IMR-90 (cell line): ENCODE data around the gene RYR2. TPM values are rescaled to one million over a fixed set of nuclear protein-coding genes. Genes with fewer than 3 reads are reported as not detected.

ENCODE experiments used
- ATAC-seq: fragments of 200-7000 bp; cut with Tn5 transposase; 2 replicates; pipeline ENCODE4 v1.9.1; 2020; ENCODE audit warnings: low read depth, mild to moderate bottlenecking, moderate library complexity
- BruUV-seq: library from RNA; stranded (reverse); fragments of 400-500 nt; replicated peaks from 2 replicates; lab custom pipeline; 2021; lab: Mats Ljungman, UMichigan
- CTCF ChIA-PET: fragments of 300-600 bp; formaldehyde crosslinking; extraction: SDS; loops from one replicate; lab custom pipeline; 2021; ENCODE audit warnings: antibody characterized with exemption; lab: Yijun Ruan, JAX
- POLR2A ChIA-PET: fragments of 300-600 bp; sonication (Branson Sonifier 250); formaldehyde crosslinking; loops from one replicate; lab custom pipeline; 2022; ENCODE audit warnings: antibody characterized with exemption; ENCODE audit not compliant: unreplicated experiment; lab: Charles Lee
- DNase-seq: peaks from one replicate; pipeline ENCODE4 v3.0.0; 2013
- H2AFZ ChIP-seq: replicated peaks from 2 replicates; pipeline ENCODE3; 2013; ENCODE audit warnings: low read length, mild to moderate bottlenecking; ENCODE audit not compliant: poor library complexity
- H2AK5ac ChIP-seq: 2 replicates; pipeline ENCODE4 v1.6.1; 2013; ENCODE audit warnings: low read depth, low read length, inconsistent platforms
- H2AK9ac ChIP-seq: replicated peaks from 2 replicates; pipeline ENCODE3; 2013; ENCODE audit warnings: mild to moderate bottlenecking, low read depth, low read length, moderate library complexity; ENCODE audit not compliant: poor library complexity
- H2BK120ac ChIP-seq: 2 replicates; pipeline ENCODE4 v1.6.1; 2013; ENCODE audit warnings: low read depth, low read length, inconsistent platforms
- H2BK15ac ChIP-seq: 3 replicates; pipeline ENCODE4 v1.6.1; 2013; ENCODE audit warnings: low read depth, low read length, inconsistent platforms
- H2BK20ac ChIP-seq: 2 replicates; pipeline ENCODE4 v1.6.1; 2013; ENCODE audit warnings: low read depth, mild to moderate bottlenecking, inconsistent platforms, low read length, moderate library complexity
- H2BK5ac ChIP-seq: 2 replicates; pipeline ENCODE4 v1.6.1; 2013; ENCODE audit warnings: mild to moderate bottlenecking, low read depth, low read length, inconsistent platforms; ENCODE audit not compliant: poor library complexity, severe bottlenecking
- H3K14ac ChIP-seq: replicated peaks from 2 replicates; pipeline ENCODE4 v1.6.1; 2013; ENCODE audit warnings: low read depth, low read length, inconsistent platforms
- H3K18ac ChIP-seq: 2 replicates; pipeline ENCODE4 v1.6.1; 2013; ENCODE audit warnings: low read depth, low read length, control low read depth
- H3K23ac ChIP-seq: 2 replicates; pipeline ENCODE4 v1.6.1; 2013; ENCODE audit warnings: low read depth, low read length, inconsistent platforms
- H3K27ac ChIP-seq: 2 replicates; pipeline ENCODE4 v1.5.1; 2013; ENCODE audit warnings: mild to moderate bottlenecking, control low read depth, low read length; ENCODE audit not compliant: insufficient read depth
- H3K27me3 ChIP-seq: 2 replicates; pipeline ENCODE4 v1.6.1; 2013; ENCODE audit warnings: low read length; ENCODE audit not compliant: control insufficient read depth, insufficient read depth
- H3K36me3 ChIP-seq: 2 replicates; pipeline ENCODE4 v1.6.1; 2013; ENCODE audit warnings: low read length, mixed read lengths; ENCODE audit not compliant: control insufficient read depth, insufficient read depth
- H3K4ac ChIP-seq: 2 replicates; pipeline ENCODE4 v1.6.1; 2013; ENCODE audit warnings: low read depth, low read length, inconsistent platforms
- H3K4me1 ChIP-seq: 2 replicates; pipeline ENCODE4 v1.6.1; 2013; ENCODE audit warnings: low read length, mixed read lengths; ENCODE audit not compliant: control insufficient read depth, insufficient read depth
- H3K4me2 ChIP-seq: 2 replicates; pipeline ENCODE4 v1.6.1; 2013; ENCODE audit warnings: low read depth, mild to moderate bottlenecking, control low read depth, low read length, moderate library complexity
- H3K4me3 ChIP-seq: 2 replicates; pipeline ENCODE4 v1.5.1; 2013; ENCODE audit warnings: low read depth, mild to moderate bottlenecking, control low read depth, low read length, moderate library complexity; ENCODE audit not compliant: insufficient read depth
- H3K56ac ChIP-seq: 2 replicates; pipeline ENCODE4 v1.6.1; 2013; ENCODE audit warnings: low read length, inconsistent platforms; ENCODE audit not compliant: insufficient read depth; ENCODE audit errors: extremely low read depth
- H3K79me1 ChIP-seq, 2 experiments: 2 replicates each; pipeline ENCODE4 v1.6.1; 2013; ENCODE audit warnings: low read length in 2 of 2, inconsistent platforms in 1 of 2, low read depth in 1 of 2
- H3K9ac ChIP-seq: 2 replicates; pipeline ENCODE4 v1.6.1; 2013; ENCODE audit warnings: low read depth, low read length, control low read depth
- H3K9me1 ChIP-seq: 2 replicates; pipeline ENCODE4 v1.6.1; 2013; ENCODE audit warnings: low read length, inconsistent platforms; ENCODE audit not compliant: insufficient read depth
- H3K9me3 ChIP-seq: 2 replicates; pipeline ENCODE4 v1.6.1; 2013; ENCODE audit warnings: low read length; ENCODE audit not compliant: control insufficient read depth, insufficient read depth
- H4K20me1 ChIP-seq: 2 replicates; pipeline ENCODE4 v1.6.1; 2013; ENCODE audit warnings: low read length, inconsistent platforms; ENCODE audit not compliant: insufficient read depth
- H4K5ac ChIP-seq: 2 replicates; pipeline ENCODE4 v1.6.1; 2013; ENCODE audit warnings: mild to moderate bottlenecking, low read depth, low read length, control low read depth
- H4K8ac ChIP-seq, 2 experiments: 2 replicates each; pipeline ENCODE4 v1.6.1; 2013; ENCODE audit warnings: low read depth in 2 of 2, low read length in 2 of 2, control low read depth in 1 of 2, inconsistent platforms in 1 of 2
- H4K91ac ChIP-seq: 2 replicates; pipeline ENCODE4 v1.6.1; 2013; ENCODE audit warnings: low read depth, low read length, inconsistent platforms; ENCODE audit not compliant: insufficient read depth
- BHLHE40 ChIP-seq: fragments of 150-350 bp; IDR thresholded peaks from 2 replicates; pipeline ENCODE4 v1.6.1; 2016; ENCODE audit warnings: mild to moderate bottlenecking, low read depth, low read length
- CEBPB ChIP-seq: IDR thresholded peaks from 2 replicates; pipeline ENCODE4 v1.6.1; 2012; ENCODE audit warnings: low read depth, low read length, improper control_type of control experiment
- CHD1 ChIP-seq: IDR thresholded peaks from 2 replicates; pipeline ENCODE4 v1.6.1; 2012; ENCODE audit warnings: low read depth, low read length, improper control_type of control experiment
- CTCF ChIP-seq: conservative IDR thresholded peaks from 2 replicates; pipeline ENCODE4 v1.5.1; 2012; ENCODE audit warnings: mild to moderate bottlenecking, low read depth, low read length, improper control_type of control experiment
- ELK1 ChIP-seq: fragments of 150-350 bp; IDR thresholded peaks from 2 replicates; pipeline ENCODE4 v1.6.1; 2016; ENCODE audit warnings: low read depth, mild to moderate bottlenecking, low read length, moderate library complexity, borderline replicate concordance
- FOS ChIP-seq: fragments of 150-350 bp; IDR thresholded peaks from 2 replicates; pipeline ENCODE4 v1.6.1; 2016; ENCODE audit warnings: low read depth, low read length
- MAFK ChIP-seq: IDR thresholded peaks from 2 replicates; pipeline ENCODE4 v1.6.1; 2012; ENCODE audit warnings: low read depth, low read length, improper control_type of control experiment
- MAZ ChIP-seq: IDR thresholded peaks from 2 replicates; pipeline ENCODE4 v1.6.1; 2012; ENCODE audit warnings: low read depth, mild to moderate bottlenecking, low read length, improper control_type of control experiment, moderate library complexity, borderline replicate concordance
- MXI1 ChIP-seq: IDR thresholded peaks from 2 replicates; pipeline ENCODE4 v1.6.1; 2012; ENCODE audit warnings: low read depth, mild to moderate bottlenecking, low read length, moderate library complexity, borderline replicate concordance
- NFE2L2 ChIP-seq: fragments of 150-350 bp; IDR thresholded peaks from 2 replicates; pipeline ENCODE4 v1.6.1; 2016; ENCODE audit warnings: low read depth, mild to moderate bottlenecking, low read length
- POLR2A ChIP-seq: IDR thresholded peaks from 2 replicates; pipeline ENCODE4 v1.6.1; 2012; ENCODE audit warnings: mild to moderate bottlenecking, low read depth, low read length
- RAD21 ChIP-seq: IDR thresholded peaks from 2 replicates; pipeline ENCODE4 v1.6.1; 2012; ENCODE audit warnings: low read length, improper control_type of control experiment
- RCOR1 ChIP-seq: IDR thresholded peaks from 2 replicates; pipeline ENCODE4 v1.6.1; 2012; ENCODE audit warnings: mild to moderate bottlenecking, low read length, improper control_type of control experiment; ENCODE audit not compliant: insufficient replicate concordance
- RFX5 ChIP-seq: IDR thresholded peaks from 2 replicates; pipeline ENCODE4 v1.8.0; 2012; ENCODE audit warnings: low read depth, mild to moderate bottlenecking, low read length, moderate library complexity
- SMC3 ChIP-seq: fragments of 150-350 bp; IDR thresholded peaks from 2 replicates; pipeline ENCODE4 v1.6.1; 2016; ENCODE audit warnings: low read depth, mild to moderate bottlenecking, antibody characterized with exemption, low read length, moderate library complexity
- USF2 ChIP-seq: fragments of 150-350 bp; IDR thresholded peaks from 2 replicates; pipeline ENCODE4 v1.6.1; 2017; ENCODE audit warnings: mild to moderate bottlenecking, antibody characterized with exemption, low read length, low read depth
- dilution Hi-C: fragments of 300-500 bp; cut with HindIII; formaldehyde crosslinking; loops from one replicate; pipeline ENCODE4 v1.14.3; 2018; ENCODE audit warnings: low sequenced_read_pairs; ENCODE audit not compliant: unreplicated experiment
- in situ Hi-C: fragments of 300-500 bp; cut with MboI; formaldehyde crosslinking; loops from 3 replicates; pipeline ENCODE4 v1.14.3; 2019; ENCODE audit warnings: low sequenced_read_pairs, inconsistent platforms, mixed read lengths
- intact Hi-C: fragments of 100-400 bp; cut with micrococcal nuclease; formaldehyde crosslinking; loops from 2 replicates; pipeline ENCODE4 v1.10.0; 2022
- polyA plus RNA-seq, 3 experiments: library from polyadenylated mRNA; depleted of rRNA; stranded (reverse); fragments of >200 nt; gene quantifications; 2 replicates each; pipeline ENCODE4 v1.2.3, GENCODE V29; 2012; ENCODE audit warnings: low replicate concordance in 1 of 3
- total RNA-seq: library from RNA; depleted of rRNA; stranded (reverse); fragments of >200 nt; gene quantifications from 2 replicates; pipeline ENCODE4 v1.2.3, GENCODE V29; 2012

The RYR2 gene
- total and polyA plus RNA-seq, 2 of the 4 experiments (the other 2 are of a cell fraction) = not detected

GRCh38 chr1:237062976-237063375, 21.0 kb downstream of the RYR2 start:
- no peak overlapping the region for H3K27ac ChIP-seq
- no peak overlapping the region for H2AFZ ChIP-seq
- H3K23ac ChIP-seq = no peak overlapping the region
- H4K91ac ChIP-seq = no peak overlapping the region
- no peak overlapping the region for H3K4ac ChIP-seq
- DNase-seq = no peak
- H3K36me3 ChIP-seq = no peaks in the 10 kb centered on the region
- no peak overlapping the region for H4K8ac ChIP-seq
- no peak overlapping the region for H3K9ac ChIP-seq
- no peak overlapping the region for H2AK9ac ChIP-seq
- no peaks in the 10 kb centered on the region for H3K4me1 ChIP-seq
- H4K20me1 ChIP-seq = no peaks in the 10 kb centered on the region
- no TSS peak for BruUV-seq
- no peak overlapping the region for H3K4me2 ChIP-seq
- no peaks in the 10 kb centered on the region for H3K9me1 ChIP-seq
- H3K14ac ChIP-seq = no peak overlapping the region
- H2BK15ac ChIP-seq = no peak overlapping the region
- H2BK5ac ChIP-seq = no peak overlapping the region
- dilution Hi-C loops = no loop called here
- no peak for TF ChIP-seq MAZ
- no peak for TF ChIP-seq ELK1
- no peak for TF ChIP-seq NFE2L2
- TF ChIP-seq RAD21 = no peak
- TF ChIP-seq CTCF = no peak
- no peak for TF ChIP-seq CHD1
- TF ChIP-seq RFX5 = no peak
- TF ChIP-seq MAFK = no peak
- TF ChIP-seq RCOR1 = no peak
- no peak for TF ChIP-seq FOS
- no peak for TF ChIP-seq MXI1
- no peak for TF ChIP-seq CEBPB
- no peak for TF ChIP-seq POLR2A
- no peak for TF ChIP-seq BHLHE40
- no peak for TF ChIP-seq SMC3
- no peak for TF ChIP-seq USF2
- ChIA-PET POLR2A (no interaction called here), CTCF (no interaction called here)
- H2AK5ac ChIP-seq = no peak overlapping the region
- no peak overlapping the region for H4K5ac ChIP-seq
- H3K56ac ChIP-seq = no peak overlapping the region
- H3K79me1 ChIP-seq = no peaks in the 10 kb centered on the region
- no peak overlapping the region for H2BK120ac ChIP-seq
- no peak overlapping the region for H3K18ac ChIP-seq
- 0 out of 2 replicates have a peak, but pooled peaks cover 3% of the 10 kb centered on the region for H3K9me3 ChIP-seq
- no peak for ATAC-seq
- intact Hi-C loops = no loop called here
- no peak overlapping the region for H2BK20ac ChIP-seq
- H3K4me3 ChIP-seq = no peak overlapping the region
- H3K27me3 ChIP-seq = no peaks in the 10 kb centered on the region
- in situ Hi-C loops = no loop called here
